Measurements from ENCODE around the gene ATP1A4. TPM values are rescaled to one million over a fixed set of nuclear protein-coding genes. Genes with fewer than 3 reads are reported as not detected.

Gene ATP1A4
- total RNA-seq, 1 donor from 2014 or later, result 1.2 TPM

DNA sequence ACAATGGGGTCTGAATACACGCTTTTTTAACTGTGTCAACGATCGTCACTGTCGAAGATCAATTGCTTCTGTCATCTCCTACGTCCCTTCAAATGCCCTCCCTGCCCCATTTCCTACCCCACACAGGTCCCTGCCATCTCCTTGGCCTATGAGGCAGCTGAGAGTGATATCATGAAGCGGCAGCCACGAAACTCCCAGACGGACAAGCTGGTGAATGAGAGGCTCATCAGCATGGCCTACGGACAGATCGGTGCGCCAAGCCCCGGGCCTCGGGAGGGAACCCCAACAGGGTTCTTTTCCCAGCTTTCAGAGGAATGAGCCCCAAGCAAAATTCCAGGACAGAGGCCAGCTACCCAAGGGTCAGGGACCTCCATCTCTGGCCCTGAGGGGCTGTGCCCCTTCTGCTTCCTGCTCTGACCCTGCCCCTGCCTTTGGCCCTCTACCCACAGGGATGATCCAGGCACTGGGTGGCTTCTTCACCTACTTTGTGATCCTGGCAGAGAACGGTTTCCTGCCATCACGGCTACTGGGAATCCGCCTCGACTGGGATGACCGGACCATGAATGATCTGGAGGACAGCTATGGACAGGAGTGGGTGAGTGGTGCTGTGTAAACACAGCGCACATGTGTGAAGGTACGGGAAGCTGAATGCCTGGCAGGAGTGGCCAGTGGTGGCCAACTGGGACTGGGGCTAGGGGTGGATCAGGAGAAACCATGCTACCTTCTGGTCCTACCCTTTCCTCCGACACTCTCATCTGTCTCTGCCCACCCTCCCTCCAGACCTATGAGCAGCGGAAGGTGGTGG, 15.1 kb upstream of the ATP1A4 start:
- ATAC-seq (no peak), DNase-seq (ENCODE audit: low spot score) (no peak)
- intact Hi-C loops (cut with DNase I), result no loop called here

GRCh38 chr1:160136926-160137200, 14.5 kb upstream of the ATP1A4 start:
- DNase-seq (ENCODE audit: low spot score) (no peak), ATAC-seq (no peak)
- intact Hi-C loops (cut with DNase I), result no loop called here

DNA sequence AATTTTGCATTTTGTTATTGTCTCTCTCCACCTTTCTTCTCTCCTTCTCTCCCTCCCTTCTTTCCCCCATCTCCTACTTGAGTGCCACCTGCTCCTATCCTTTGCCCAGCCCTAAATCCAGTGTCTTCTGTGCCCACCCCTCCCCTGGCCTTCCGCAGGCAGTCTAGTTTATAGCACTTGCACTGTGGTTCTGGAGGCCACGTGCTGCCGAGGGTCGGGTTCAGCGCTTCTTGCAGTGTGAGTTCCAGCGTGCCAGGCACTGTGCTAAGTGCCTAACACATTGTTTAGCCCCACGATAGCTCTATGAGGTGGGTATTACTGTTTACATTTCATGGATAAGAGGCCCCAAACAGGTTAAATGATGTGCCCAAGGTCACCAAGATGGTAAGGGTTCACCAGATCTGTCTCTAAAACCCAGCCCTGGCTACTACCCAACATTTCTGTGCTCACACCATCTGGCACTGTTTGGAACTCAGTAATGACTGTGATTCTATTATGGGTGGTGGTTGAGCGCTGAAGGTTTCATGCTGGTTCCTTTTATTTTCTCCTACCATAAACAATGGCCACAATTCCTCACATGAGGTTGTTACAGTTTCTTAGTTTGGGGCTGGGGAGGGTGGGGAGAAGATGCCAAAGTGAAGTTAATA, 14.1 kb upstream of the ATP1A4 start:
- DNase-seq (ENCODE audit: low spot score), result no peak
- no peak for ATAC-seq
- intact Hi-C loops (cut with DNase I), result no loop called here

DNA sequence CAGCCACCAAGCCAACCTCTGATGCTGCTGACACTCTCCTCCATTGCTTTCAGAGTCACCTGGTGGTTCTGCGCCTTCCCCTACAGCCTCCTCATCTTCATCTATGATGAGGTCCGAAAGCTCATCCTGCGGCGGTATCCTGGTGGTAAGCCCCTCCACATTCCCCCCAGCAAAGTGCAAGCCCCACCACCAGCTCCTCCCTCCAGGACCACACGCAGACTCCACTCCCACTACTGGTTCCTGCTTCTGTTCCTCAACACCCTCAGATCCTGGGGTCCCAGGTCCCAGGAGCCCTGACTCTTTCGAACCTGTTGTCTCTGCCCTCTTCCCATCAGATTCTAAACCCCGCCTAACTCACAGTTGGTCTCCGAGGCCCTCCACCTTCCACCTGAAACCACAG, 11.6 kb upstream of the ATP1A4 start:
- DNase-seq (ENCODE audit: low spot score) (no peak), ATAC-seq (no peak)
- intact Hi-C loops (cut with DNase I), result no loop called here

GRCh38 chr1:160143695-160144094, 7.7 kb upstream of the ATP1A4 start:
- DNase-seq (ENCODE audit: low spot score), result no peak
- intact Hi-C loops (cut with DNase I), result no loop called here
- ATAC-seq, result peak; percentile 31

- DNase-seq (ENCODE audit: low spot score) (no peak), ATAC-seq (peak; percentile 34)
- intact Hi-C loops (cut with DNase I), result no loop called here
Measured at GRCh38 chr1:160144921-160145320, 6.5 kb upstream of the ATP1A4 start.

DNA sequence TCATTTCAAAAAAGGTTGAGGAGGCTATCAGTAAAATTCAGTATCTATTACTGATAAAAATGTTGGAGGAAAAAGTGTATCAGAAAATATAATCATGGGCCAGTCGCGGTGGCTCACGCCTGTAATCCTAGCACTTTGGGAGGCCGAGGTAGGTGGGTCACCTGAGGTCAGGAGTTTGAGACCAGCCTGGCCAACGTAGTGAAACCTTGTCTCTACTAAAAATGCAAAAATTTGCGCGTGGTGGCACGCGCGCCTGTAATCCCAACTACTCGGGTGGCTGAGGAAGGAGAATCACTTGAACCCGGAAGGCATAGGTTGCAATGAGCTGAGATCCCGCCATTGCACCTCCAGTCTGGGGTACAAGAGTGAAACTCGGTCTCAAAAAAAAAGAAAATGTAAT, 5.3 kb upstream of the ATP1A4 start:
- ATAC-seq (no peak), DNase-seq (ENCODE audit: low spot score) (no peak)

DNA sequence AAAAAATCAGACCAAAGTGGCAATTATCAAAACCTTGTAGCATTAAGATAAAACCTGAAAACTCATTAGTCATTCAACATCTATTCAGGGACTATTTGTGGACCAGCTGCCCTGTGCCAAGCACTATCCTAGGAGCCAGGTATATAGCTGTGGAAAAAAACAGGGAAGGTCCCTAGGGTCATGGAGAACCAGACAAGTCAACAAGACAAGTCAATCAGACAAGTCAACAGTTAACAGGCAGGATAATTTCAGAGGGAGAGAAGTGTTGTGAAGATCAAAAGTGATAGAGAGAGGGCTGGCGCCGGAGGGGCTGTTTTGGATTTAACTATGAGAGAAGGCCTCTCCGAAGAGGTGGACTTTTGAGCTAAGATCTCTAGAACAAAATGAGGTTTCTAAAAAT, 3.3 kb upstream of the ATP1A4 start:
- no peak for DNase-seq (ENCODE audit: low spot score)
- intact Hi-C loops (cut with DNase I), result no loop called here
- no peak for ATAC-seq

More for the DNA sequence above, 5.3 kb upstream of the ATP1A4 start:
- intact Hi-C loops (cut with DNase I), result no loop called here

GRCh38 chr1:160149233-160149632, 2.2 kb upstream of the ATP1A4 start:
- ATAC-seq, result no peak
- DNase-seq (ENCODE audit: low spot score), result no peak
- intact Hi-C loops (cut with DNase I), result no loop called here

DNA sequence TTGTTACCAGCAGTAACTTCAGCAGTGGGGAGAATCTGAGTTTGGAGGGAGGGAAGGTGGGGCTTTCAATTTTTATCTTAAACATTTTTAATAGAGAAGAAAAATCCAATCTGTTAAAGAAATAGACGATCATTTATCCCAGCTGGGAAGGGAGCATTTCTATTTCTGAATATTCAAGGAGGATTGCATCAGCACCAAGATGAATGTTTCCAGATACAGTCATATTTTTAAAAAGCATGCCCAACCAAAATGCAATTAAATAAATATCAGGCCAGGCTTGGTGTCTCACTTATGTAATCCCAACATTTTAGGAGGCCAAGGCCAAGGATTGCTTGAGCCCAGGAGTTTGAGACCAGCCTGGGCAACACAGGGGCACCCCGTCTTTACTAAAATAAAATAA, 1.7 kb upstream of the ATP1A4 start:
- ATAC-seq (peak; percentile 36), DNase-seq (ENCODE audit: low spot score) (no peak)
- intact Hi-C loops (cut with DNase I), result no loop called here

DNA sequence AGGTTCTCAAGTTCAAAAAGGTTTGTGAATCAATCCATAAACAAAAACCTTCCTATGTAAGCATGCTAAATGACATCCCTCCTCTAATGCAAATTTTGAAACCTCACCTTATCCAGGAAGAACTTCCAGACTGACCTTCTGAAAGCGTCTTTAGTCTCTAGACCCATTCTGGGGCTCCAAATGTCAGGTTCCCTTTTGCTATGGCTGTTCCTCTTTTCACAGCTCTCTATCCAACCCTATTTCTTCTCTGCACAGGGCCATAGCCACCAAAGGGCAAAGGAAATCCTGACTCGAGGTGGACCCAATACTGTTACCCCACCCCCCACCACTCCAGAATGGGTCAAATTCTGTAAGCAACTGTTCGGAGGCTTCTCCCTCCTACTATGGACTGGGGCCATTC, 3.4 kb downstream of the ATP1A4 start:
- DNase-seq (ENCODE audit: low spot score), result no peak
- intact Hi-C loops (cut with DNase I), result no loop called here
- ATAC-seq, result no peak

DNA sequence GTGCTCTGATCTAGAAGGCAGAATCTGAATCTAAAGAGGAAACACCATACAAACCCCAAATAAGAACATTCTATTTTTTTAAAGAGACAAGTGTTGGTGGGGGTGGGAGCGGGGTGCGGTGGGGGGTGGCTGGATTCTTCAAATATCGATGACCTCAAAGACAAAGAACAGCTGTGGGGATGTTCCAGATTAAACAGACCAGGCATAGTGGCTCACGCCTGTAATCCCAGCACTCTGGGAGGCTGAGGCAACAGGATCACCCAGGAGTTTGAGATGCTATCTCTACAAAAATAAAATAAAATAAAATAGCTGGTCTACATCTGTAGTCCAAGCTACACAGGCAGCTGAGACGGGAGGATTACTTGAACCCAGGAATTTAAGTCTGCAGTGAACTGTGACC, 5.0 kb downstream of the ATP1A4 start:
- DNase-seq (ENCODE audit: low spot score) (no peak), ATAC-seq (no peak)
- intact Hi-C loops (cut with DNase I), result no loop called here

- DNase-seq (ENCODE audit: low spot score), result no peak
- no peak for ATAC-seq
- intact Hi-C loops (cut with DNase I), result no loop called here
Measured at GRCh38 chr1:160157174-160157573, 5.8 kb downstream of the ATP1A4 start.

DNA sequence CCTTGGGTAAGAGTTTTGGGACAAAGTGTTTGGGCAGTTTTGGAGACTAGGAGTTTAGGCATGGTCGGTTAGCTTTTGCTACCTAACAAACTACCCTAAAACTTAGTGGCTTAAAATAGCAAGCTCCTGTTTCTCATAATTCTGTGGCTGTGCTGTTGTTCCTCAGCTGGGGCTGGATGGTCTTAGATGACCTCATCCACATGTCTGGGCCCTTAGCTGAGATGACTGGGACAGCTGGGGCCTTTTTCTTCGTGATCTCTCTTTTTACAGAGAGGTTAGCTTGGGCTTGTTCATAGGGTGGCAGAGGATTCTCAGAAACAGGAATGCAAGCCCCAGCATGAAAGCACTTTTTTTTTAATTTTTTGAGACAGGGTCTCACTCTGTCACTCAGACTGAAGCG, 6.6 kb downstream of the ATP1A4 start:
- DNase-seq (ENCODE audit: low spot score), result no peak
- no peak for ATAC-seq
- intact Hi-C loops (cut with DNase I), result no loop called here

GRCh38 chr1:160158534-160158933, 7.1 kb downstream of the ATP1A4 start:
- ATAC-seq (no peak), DNase-seq (ENCODE audit: low spot score) (no peak)
- intact Hi-C loops (cut with DNase I), result no loop called here

DNA sequence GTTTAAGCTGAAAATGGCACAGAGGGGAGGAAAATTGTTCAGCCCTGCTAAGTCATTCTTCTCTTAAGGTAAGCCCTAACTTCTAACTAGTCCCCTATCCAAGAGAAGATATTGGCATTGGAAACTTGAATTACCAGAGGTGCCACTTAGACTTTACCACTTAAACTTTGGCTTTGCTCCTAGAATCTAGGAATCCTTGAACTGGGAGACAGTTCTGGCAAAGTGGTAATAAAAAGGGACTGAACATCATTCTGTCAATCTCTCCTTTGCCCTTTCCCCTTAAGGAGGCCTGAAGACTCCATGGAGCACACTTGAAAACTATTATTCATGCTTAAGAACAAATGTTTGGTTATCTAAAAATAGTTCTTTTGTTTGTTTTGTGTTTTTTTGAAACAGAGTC, 8.4 kb downstream of the ATP1A4 start:
- DNase-seq (ENCODE audit: low spot score), result no peak
- intact Hi-C loops (cut with DNase I), result no loop called here
- no peak for ATAC-seq

DNA sequence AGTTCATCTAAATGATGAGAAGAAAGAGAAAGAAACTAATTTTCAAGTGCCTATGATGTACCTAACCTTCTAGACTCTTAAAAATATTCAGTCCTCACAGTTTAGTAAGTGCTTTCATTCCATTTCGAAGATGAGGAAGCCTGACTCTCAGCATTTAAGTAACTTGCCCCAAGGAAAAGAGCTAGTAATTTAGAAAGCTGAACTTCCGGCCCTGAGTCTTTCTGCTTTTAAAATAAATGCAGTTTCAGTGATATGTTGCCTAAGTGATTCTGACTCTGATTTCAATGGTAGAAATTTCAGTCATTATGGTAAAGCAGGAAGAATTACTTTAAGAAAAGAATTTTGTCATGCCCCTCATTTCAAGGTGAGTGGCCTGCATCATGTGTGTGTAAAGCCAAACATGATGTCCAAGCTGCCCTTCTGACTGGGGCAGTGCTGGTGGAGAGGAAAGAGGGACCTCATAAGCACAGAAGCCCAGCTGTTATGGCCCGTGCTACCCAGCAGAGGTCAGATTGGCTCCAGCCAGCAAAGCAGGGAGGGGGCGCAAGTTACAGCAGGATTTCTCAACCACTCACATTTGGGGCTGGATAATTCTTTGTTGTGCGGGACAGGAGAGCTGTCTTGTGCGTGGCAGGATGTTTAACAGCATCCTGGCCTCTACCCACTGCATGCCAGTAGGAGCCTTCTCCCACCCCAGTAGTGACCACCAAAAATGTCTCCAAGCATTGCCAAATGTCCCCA, 10.7 kb downstream of the ATP1A4 start:
- ATAC-seq (peak; percentile 79), DNase-seq (ENCODE audit: low spot score) (no peak)
- intact Hi-C loops (cut with DNase I), result no loop called here

DNA sequence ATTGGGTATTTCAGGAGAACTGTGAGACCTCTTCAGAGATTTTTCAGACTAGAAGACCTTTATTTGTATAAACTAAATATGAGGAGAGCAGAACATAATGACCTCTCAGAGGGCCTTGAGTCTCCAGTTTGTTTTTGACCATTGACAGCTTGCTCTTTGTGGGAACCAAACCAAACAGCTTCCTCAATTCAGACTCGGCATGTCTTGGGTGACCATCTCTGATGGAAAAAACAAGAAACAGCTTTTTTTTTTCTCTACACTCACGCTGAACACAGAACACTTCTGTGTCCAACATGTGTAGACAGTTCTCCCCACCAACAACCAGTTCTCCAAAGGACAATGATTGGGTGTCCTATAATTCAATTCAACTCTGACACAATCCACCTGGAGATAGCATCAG, 11.5 kb downstream of the ATP1A4 start:
- DNase-seq (ENCODE audit: low spot score) (no peak), ATAC-seq (no peak)
- intact Hi-C loops (cut with DNase I), result no loop called here

- DNase-seq (ENCODE audit: low spot score) (no peak), ATAC-seq (peak; percentile 33)
- intact Hi-C loops (cut with DNase I), result no loop called here
Measured at GRCh38 chr1:160163615-160164014, 12.2 kb downstream of the ATP1A4 start.

DNA sequence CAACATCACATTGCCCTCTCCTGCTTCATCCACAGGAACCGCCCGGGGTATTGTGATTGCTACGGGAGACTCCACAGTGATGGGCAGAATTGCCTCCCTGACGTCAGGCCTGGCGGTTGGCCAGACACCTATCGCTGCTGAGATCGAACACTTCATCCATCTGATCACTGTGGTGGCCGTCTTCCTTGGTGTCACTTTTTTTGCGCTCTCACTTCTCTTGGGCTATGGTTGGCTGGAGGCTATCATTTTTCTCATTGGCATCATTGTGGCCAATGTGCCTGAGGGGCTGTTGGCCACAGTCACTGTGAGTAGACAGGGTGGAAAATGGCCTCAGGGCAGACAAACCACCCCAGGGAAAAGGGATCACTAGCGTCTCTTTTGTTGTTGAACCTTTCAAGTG, 12.7 kb downstream of the ATP1A4 start:
- no peak for ATAC-seq
- intact Hi-C loops (cut with DNase I), result no loop called here
- DNase-seq (ENCODE audit: low spot score), result no peak

Data from sciatic nerve (tissue), 2 donors.